Measurements from ENCODE around the gene HAGHL. TPM values are rescaled to one million over a fixed set of nuclear protein-coding genes. Genes with fewer than 3 reads are reported as not detected.
A peak's percentile ranks its signal among the peaks of the same experiment; 100 is the strongest.

The HAGHL gene
- polyA plus RNA-seq, 2 of the 4 experiments (the other 2 are of a cell fraction): 4.4 to 22.0 TPM

- no peak for TF ChIP-seq USF2 (IDR thresholded peaks at IDR 0.05)
- no peak for TF ChIP-seq FOSB (CRISPR knock-in tag; IDR thresholded peaks at IDR 0.05)
- TF ChIP-seq RAD21 (conservative IDR thresholded peaks at IDR 0.05 in 1 of 2, IDR thresholded peaks at IDR 0.05 in 1 of 2): no peak
- TF ChIP-seq NFE2L2 (conservative IDR thresholded peaks at IDR 0.05; ENCODE audit: low read length): no peak
- no peak for TF ChIP-seq CHD4 (IDR thresholded peaks at IDR 0.05; ENCODE audit: borderline replicate concordance)
These were observed 41.8 kb upstream of the HAGHL start (continued) for GRCh38 chr16:684961-685696.

- TF ChIP-seq HOXB5 (CRISPR knock-in tag; IDR thresholded peaks at IDR 0.05) (no peak), CTCF (IDR thresholded peaks at IDR 0.05) (peak; percentile 60; the same call in 2 of the 3 replicates), CHD4 (IDR thresholded peaks at IDR 0.05; ENCODE audit: borderline replicate concordance) (no peak), GATA3 (IDR thresholded peaks at IDR 0.05; ENCODE audit: borderline replicate concordance) (no peak), MAX (IDR thresholded peaks at IDR 0.05) (peak; percentile 48; the same call in 1 of the 2 replicates), POLR2A (IDR thresholded peaks at IDR 0.05; ENCODE audit: low read length) (no peak), SREBF2 (IDR thresholded peaks at IDR 0.05) (no peak)
- no peak for FAIRE-seq
- ChIA-PET POLR2A (interaction anchor here (1.7 kb wide), 1 partner anchor 9 kb away, joined by 6 read pairs; no protein-coding TSS in a partner anchor), CTCF (interaction anchor here (0.7 to 4.8 kb wide), 17 partner anchors 9 to 99 kb away, joined by 3 to 32 read pairs (median 6); partner anchors contain the start of genes METRN, RHBDL1 and RHOT2)
- Histone ChIP-seq H3K4me3 (no peak overlapping the region), H3K4me1 (peaks cover 37% of the 10 kb centered on the region), H3K9me3 (no peaks in the 10 kb centered on the region), H3K4me2 (no peak overlapping the region), H3K27ac (no peak overlapping the region)
- 32% methylated on average over 9 of the region's 10 CpGs for WGBS (ENCODE audit: missing lambda C conversion rate)
- DNase-seq (ENCODE audit: low read depth in 1 of 2, low spot score in 1 of 2): peak in 1 of 2 experiments; percentile 81
- ATAC-seq: peak; percentile 5 to 53; a peak in 3 of 6 replicates
These were observed 40.9 kb upstream of the HAGHL start for GRCh38 chr16:685967-686366.

GRCh38 chr16:686459-687260 is 40.2 kb upstream of the HAGHL start:
- ATAC-seq (no peak), DNase-seq (ENCODE audit: low read depth in 1 of 2, low spot score in 1 of 2) (no peak), FAIRE-seq (no peak)
- CTCF ChIA-PET: interaction anchor here (0.7 to 4.8 kb wide), 18 partner anchors 9 to 98 kb away, joined by 3 to 32 read pairs (median 6); partner anchors contain the start of genes METRN, RHBDL1 and RHOT2
- Histone ChIP-seq H3K4me3 (no peak overlapping the region), H3K4me1 (peaks cover 30% of the 10 kb centered on the region), H3K4me2 (no peak overlapping the region), H3K9me3 (no peaks in the 10 kb centered on the region), H3K27ac (no peak overlapping the region)
- 90% methylated on average over 48 of the region's 51 CpGs for WGBS (ENCODE audit: missing lambda C conversion rate)
- TF ChIP-seq SMC3 (IDR thresholded peaks at IDR 0.05) (no peak), KDM1A (IDR thresholded peaks at IDR 0.05; ENCODE audit: low read depth) (no peak), FOSB (CRISPR knock-in tag; IDR thresholded peaks at IDR 0.05) (no peak), JUNB (IDR thresholded peaks at IDR 0.05) (no peak), EP300 (IDR thresholded peaks at IDR 0.05) (no peak), ZSCAN20 (CRISPR knock-in tag; IDR thresholded peaks at IDR 0.05) (no peak), POLR2A (IDR thresholded peaks at IDR 0.05; ENCODE audit: low read length) (no peak), GATA3 (IDR thresholded peaks at IDR 0.05; ENCODE audit: borderline replicate concordance) (no peak), ZC3H11A (IDR thresholded peaks at IDR 0.05) (no peak), FOSL2 (IDR thresholded peaks at IDR 0.05) (no peak), FOSL2 (CRISPR knock-in tag; IDR thresholded peaks at IDR 0.05) (no peak), RARB (CRISPR knock-in tag; IDR thresholded peaks at IDR 0.05) (no peak), USF2 (IDR thresholded peaks at IDR 0.05) (no peak), MYC (IDR thresholded peaks at IDR 0.05; ENCODE audit: borderline replicate concordance, low read length) (no peak), CBX8 (IDR thresholded peaks at IDR 0.05) (no peak)
- POLR2A ChIA-PET: interaction anchor here (1.7 kb wide), 1 partner anchor 9 kb away, joined by 6 read pairs; no protein-coding TSS in a partner anchor
